ENCODE data around the gene MINPP1.
A peak's percentile ranks its signal among the peaks of the same experiment; 100 is the strongest.
"Not testable (repeated sequence)": the region's sequence is repeated elsewhere in the genome, so short reads cannot be mapped to it uniquely, and the experiment has no call there.

The MINPP1 gene, protein sequence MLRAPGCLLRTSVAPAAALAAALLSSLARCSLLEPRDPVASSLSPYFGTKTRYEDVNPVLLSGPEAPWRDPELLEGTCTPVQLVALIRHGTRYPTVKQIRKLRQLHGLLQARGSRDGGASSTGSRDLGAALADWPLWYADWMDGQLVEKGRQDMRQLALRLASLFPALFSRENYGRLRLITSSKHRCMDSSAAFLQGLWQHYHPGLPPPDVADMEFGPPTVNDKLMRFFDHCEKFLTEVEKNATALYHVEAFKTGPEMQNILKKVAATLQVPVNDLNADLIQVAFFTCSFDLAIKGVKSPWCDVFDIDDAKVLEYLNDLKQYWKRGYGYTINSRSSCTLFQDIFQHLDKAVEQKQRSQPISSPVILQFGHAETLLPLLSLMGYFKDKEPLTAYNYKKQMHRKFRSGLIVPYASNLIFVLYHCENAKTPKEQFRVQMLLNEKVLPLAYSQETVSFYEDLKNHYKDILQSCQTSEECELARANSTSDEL

GRCh38 chr10:87504640-87505365 lies at the start of gene MINPP1:
Gene MINPP1, plus strand, starts transcription at chr10:87504893. Its CDS starts 23 bp downstream, at chr10:87504916.
- peak; percentile 95 for DNase-seq

DNA sequence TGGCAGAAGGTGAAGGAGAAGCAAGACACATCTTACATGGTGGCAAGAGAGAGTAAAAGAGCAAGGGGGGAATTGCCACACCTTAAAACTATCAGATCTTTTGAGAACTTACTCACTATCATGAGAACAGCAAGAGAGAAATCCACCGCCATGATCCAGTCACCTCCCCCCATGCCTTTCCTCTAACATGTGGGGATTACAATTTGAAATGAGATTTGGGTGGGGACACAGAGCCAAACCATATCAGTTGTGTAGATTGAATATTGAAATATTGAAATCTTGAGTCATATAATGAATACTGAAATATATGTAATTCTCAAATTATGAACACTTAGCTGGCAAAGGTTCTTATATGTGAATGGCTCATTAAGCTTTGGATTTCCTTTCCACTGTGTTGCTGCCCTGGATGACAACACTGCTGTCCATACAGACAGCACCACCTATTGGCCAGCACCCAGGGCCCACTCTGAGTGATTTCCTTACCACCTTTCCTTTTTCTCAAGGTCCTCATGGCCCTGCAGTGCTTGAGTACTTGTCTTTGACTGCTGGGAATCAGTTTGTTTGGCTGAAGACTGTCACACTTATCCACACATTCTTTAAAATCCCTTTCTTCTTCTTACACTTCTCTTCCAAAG lies 48.0 kb upstream of the MINPP1 start:
- DNase-seq: not testable (repeated sequence)

GRCh38 chr10:87461751-87462150 lies 42.9 kb upstream of the MINPP1 start:
- DNase-seq: not testable (repeated sequence)

GRCh38 chr10:87466849-87467248 lies 37.8 kb upstream of the MINPP1 start:
- not testable (repeated sequence) for DNase-seq

DNA sequence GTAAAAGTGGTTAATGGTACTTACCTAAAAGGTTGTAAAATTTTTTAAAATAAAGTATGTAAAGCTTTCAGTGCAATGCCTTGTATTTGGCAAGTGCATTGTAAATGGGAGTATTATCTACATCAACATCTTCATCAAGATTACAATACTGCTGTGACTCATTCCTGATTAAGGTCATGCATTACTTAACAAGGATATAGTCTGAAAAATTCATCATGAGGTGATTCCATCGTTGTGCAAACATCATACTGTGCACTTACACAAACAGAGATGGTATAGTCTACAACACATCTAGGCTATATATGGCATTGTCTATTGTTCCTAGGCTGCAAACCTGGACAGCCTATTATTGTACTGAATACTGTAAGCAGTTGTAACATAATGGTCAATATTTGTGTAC lies 16.0 kb upstream of the MINPP1 start:
- not testable (repeated sequence) for DNase-seq

DNA sequence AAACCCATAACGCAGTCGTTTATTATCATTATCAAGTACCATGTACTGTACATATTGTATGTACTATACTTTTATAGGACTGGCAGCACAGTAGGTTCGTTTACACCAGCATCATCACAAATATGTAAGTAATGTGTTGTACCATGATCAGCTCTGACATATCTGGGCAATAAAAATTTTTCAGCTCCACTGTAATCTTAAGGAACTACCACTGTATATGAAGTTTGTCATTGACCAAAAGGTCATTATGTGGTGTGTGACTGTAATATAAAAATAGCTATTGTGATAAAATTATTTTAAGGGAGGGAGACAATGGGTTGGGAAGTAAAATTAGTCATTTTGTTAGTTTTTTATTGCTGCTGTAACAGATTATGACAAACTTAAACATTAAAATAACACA lies 14.4 kb upstream of the MINPP1 start:
- DNase-seq: not testable (repeated sequence)

- DNase-seq: not testable (repeated sequence)
These were observed 12.2 kb upstream of the MINPP1 start for GRCh38 chr10:87492450-87492849.

DNA sequence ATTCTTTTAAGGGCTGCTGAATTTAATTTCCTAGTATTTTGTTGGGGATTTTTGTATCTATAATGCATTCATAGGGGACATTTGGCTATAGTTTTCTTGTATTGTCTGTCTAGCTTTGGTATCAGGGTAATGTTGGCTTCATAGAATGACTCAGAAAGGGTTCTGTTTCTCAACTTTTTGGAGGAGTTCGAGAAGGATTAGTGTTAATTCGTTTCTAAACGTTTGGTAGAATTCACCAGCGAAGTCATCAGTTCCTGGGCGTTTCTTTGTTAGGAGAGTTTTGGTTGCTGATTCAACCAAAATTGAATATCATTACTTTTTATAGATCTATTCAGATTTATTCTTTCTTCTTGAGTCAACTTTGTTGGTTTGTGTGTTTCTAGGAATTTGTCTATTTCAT lies 9.2 kb upstream of the MINPP1 start:
- not testable (repeated sequence) for DNase-seq

DNA sequence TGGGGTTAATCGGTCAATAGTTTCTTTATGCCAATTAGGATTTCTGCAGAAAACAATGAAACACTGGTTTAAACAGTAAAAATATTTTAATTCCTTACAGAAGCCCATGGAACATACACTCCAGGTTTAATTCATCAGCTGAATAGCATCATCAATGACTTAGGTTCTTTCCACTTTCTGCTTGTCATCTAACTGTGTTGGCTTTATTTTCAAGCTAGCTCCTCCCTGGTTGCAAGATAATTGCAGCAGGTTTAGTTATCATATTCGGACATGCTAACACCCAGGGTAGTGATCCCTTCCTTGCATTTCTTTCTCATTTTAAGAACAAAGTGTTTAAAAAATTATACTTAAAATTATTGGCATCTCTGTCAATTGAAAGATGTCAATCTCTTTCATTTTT lies 7.3 kb upstream of the MINPP1 start:
- DNase-seq: not testable (repeated sequence)

- not testable (repeated sequence) for DNase-seq
These were observed 6.4 kb upstream of the MINPP1 start for GRCh38 chr10:87498106-87498789.

DNA sequence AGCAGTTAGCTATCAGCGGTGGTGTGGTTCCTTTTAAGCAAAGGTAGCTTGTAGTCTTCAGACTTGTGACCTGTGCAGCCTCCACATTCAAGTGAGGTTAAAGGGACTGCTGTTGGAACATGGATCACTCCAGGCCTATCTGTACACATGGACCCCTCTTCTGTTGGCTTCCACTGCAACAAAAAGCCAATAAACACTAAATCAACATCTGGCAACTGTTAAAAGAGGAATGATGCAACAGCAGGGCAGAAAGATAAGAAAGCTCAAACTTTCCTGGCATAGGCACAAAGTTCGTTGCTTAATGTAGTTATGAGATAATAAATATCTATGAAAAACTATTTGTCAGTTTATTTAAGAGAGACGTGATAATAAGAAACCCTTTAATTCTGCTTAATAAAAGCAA lies 4.0 kb upstream of the MINPP1 start:
- DNase-seq: no peak

- no peak for DNase-seq
These were observed 1.3 kb upstream of the MINPP1 start for GRCh38 chr10:87503401-87503800.

DNA sequence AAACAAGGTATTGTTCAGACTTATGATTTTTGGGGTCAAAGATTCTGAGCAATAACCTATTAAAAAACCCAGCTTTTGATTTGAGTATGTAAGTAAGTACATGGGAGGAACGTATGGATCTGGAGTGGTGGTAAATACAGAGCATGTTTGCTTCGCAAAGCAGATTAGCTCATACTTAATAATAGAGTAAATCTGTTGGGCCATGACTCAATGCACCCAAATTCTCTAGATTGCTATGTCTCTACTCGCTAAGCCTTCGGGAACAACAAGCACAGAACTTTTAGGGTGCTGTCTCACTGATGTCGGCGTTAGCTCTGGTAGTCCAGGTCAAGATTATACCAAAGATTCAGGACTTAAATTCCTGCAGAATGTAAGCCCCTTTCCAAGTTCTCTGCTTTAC lies 807 bp upstream of the MINPP1 start:
- no peak for DNase-seq

- DNase-seq: peak; percentile 39
These were observed 420 bp upstream of the MINPP1 start for GRCh38 chr10:87504307-87504639.

DNA sequence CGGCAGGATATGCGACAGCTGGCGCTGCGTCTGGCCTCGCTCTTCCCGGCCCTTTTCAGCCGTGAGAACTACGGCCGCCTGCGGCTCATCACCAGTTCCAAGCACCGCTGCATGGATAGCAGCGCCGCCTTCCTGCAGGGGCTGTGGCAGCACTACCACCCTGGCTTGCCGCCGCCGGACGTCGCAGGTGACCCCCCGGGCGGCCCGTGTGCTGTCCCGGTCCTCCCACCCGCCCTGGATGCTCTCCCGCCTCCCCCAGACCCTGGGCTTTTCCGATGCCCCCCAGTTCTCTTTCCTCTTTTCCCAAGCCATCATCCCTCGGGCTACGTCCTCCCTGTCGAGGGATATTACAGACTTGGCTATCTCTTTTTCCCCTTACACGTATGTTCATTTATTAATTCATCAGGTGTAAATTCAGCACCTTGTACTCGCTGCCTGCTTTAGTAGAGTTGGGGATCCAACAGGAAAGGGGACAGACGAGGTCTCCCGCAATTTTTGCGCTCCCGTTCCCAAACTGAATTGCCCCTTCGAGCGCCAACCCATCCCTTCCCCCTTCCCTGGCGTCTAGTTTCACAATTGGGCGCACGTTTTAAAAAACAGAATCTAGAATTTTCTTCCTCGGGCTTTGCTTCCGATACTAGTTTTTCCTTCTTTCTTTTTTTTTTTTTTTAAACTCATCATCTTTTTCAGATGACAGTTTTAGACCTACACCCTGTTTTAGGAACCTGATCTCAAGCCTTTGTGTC lies 846 bp downstream of the MINPP1 start:
- peak; percentile 79 for DNase-seq

- DNase-seq: no peak
These were observed 2.3 kb downstream of the MINPP1 start for GRCh38 chr10:87506956-87507355.

DNA sequence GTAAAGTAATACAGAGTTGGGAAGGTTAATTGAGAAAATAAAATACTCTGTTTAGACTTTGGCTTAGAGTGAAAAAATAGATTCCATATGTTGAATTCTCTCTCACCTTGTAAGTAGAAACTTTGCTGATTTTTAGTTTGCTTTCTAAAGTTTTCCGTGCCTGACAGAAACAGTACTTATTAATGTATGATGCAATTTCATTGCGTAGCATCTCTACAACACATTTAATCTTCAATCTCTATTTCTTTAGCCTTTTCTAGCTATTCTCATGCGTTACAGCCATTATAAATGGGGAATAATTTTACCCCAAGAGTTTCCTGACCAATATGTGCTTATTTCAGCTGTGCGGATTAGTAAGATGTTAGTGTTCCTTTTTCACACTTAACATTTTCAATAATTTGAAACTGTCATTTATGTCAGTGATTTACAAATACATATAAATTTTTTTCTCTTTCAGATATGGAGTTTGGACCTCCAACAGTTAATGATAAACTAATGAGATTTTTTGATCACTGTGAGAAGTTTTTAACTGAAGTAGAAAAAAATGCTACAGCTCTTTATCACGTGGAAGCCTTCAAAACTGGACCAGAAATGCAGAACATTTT lies 3.3 kb downstream of the MINPP1 start:
- DNase-seq: no peak

DNA sequence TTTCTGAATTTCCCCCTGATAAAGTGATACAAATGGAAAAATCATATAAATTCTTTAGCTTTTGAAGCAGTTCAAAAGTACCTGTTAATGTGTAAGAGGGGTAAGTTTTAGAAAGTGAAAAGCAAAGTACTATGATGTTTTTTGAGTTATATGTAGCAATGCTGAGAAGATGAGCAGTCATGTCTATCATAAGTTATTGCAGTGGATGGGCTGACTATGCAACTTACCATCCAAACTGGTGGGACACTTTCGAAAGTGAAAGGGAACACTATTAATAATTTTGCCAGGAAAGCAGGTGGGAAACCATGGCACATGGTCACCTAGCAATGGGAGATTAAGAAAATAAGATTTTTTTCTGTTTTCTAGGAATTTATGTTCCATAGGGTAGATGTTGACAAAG lies 4.1 kb downstream of the MINPP1 start:
- no peak for DNase-seq

GRCh38 chr10:87510025-87510424 lies 5.3 kb downstream of the MINPP1 start:
- DNase-seq: no peak

GRCh38 chr10:87511526-87511925 lies 6.8 kb downstream of the MINPP1 start:
- no peak for DNase-seq

- no peak for DNase-seq
These were observed 14.2 kb downstream of the MINPP1 start for GRCh38 chr10:87518937-87519336.

- no peak for DNase-seq
These were observed 14.9 kb downstream of the MINPP1 start for GRCh38 chr10:87519582-87519981.
